ENCODE data around the gene SLC22A5. TPM values are rescaled to one million over a fixed set of nuclear protein-coding genes. Genes with fewer than 3 reads are reported as not detected.

SLC22A5 gene
- total RNA-seq, 6 donors from 2014 or later: 7.9 to 22.0 (median 12.7) TPM

DNA sequence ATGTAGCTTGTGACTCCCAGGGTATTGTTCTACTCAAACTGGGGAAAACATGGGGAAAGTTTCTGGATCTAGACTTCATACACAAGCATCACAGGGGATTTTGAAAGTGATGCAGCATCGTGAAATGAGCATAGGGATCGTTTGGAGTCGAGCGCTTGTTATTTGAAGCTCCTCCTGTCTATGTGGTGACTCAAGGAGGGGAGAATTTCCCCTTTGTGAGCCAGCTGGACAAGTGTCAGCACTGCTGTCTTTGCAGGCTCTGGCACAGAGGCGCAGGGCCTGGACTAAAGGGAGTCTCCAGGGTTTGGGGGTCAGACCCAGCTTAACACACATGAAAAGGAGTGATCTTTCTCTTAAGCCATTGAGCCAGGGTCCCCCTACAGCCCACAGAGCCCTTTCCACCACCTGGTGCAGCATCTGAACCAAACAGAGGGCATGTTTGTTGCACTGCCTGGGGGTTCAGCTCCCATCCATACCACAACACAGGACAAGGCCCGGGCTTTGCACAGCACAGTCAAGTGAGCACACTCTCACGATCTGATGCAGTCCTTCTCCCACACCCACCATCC lies 70.1 kb downstream of the SLC22A5 start:
- H3K4me1 ChIP-seq: peaks cover 61 to 69% (median 67%) of the 10 kb centered on the region in 4 donors

DNA sequence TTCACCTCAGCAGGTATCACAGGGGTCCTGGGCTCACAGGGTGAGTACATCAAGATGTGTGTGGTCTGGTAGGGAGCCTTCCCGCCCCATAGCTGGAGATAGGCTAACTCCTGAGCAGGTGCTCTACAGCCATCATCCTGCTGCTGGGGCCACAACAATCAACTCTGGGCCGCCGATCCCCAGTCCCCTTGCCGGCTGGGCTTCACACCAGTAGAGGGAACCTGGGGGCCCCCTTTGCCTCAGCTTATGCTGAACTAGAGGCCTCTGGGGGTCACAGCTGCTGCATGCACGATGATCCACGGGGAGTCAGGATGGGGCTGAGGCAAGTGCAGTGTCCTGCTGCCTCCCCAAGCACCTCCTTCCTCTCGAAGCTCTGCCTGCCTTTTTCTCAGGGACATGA lies 74.6 kb downstream of the SLC22A5 start:
- ATAC-seq (ENCODE audit: low FRiP score in 2 of 2): no peak
- TF ChIP-seq, protein P1, sequence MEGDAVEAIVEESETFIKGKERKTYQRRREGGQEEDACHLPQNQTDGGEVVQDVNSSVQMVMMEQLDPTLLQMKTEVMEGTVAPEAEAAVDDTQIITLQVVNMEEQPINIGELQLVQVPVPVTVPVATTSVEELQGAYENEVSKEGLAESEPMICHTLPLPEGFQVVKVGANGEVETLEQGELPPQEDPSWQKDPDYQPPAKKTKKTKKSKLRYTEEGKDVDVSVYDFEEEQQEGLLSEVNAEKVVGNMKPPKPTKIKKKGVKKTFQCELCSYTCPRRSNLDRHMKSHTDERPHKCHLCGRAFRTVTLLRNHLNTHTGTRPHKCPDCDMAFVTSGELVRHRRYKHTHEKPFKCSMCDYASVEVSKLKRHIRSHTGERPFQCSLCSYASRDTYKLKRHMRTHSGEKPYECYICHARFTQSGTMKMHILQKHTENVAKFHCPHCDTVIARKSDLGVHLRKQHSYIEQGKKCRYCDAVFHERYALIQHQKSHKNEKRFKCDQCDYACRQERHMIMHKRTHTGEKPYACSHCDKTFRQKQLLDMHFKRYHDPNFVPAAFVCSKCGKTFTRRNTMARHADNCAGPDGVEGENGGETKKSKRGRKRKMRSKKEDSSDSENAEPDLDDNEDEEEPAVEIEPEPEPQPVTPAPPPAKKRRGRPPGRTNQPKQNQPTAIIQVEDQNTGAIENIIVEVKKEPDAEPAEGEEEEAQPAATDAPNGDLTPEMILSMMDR (IDR thresholded peaks at IDR 0.05): no peak
- TF ChIP-seq POLR2A (IDR thresholded peaks at IDR 0.05) (no peak), EP300 (IDR thresholded peaks at IDR 0.05) (no peak), POLR2AphosphoS5 (IDR thresholded peaks at IDR 0.05) (no peak)

More for the DNA sequence above, 70.1 kb downstream of the SLC22A5 start:
- Histone ChIP-seq H3K9me3 (no peaks in the 10 kb centered on the region), H3K27me3 (no peaks in the 10 kb centered on the region), H3K36me3 (no peaks in the 10 kb centered on the region), H3K27ac (peak overlapping the region; percentile 47 to 87 (median 78)), H3K4me3 (no peak overlapping the region)
- no peak for DNase-seq
- WGBS, 2 donors: 31 to 34% methylated on average over 7 of the region's 7 CpGs
- ATAC-seq (ENCODE audit: low FRiP score in 2 of 2): peak; percentile 58 to 90
- peak in 1 of 4 donors; percentile 9 for TF ChIP-seq EP300 (IDR thresholded peaks at IDR 0.05)
- no peak for TF ChIP-seq POLR2AphosphoS5 (IDR thresholded peaks at IDR 0.05)

More for the DNA sequence above, 74.6 kb downstream of the SLC22A5 start:
- WGBS, 2 donors: 50 to 59% methylated on average over 1 to 4 of the region's 7 CpGs
- Histone ChIP-seq H3K9me3 (no peaks in the 10 kb centered on the region), H3K27me3 (no peaks in the 10 kb centered on the region), H3K27ac (peak overlapping the region; percentile 19 to 81 (median 55)), H3K4me1 (peaks cover 48 to 52% (median 51%) of the 10 kb centered on the region in 4 donors), H3K4me3 (no peak overlapping the region), H3K36me3 (peaks cover 0 to 3% (median 0%) of the 10 kb centered on the region in 4 donors)
- no peak for DNase-seq

Small RNA genes within 50 kb of the gene (small RNA-seq; reads per million reads assigned to genes)
- 0 to 0.22 (median 0.07) reads per million in 4 donors for gene MIR3936

Other genes starting within 250 kb of the SLC22A5 start
- gene P4HA2, start 141.9 kb upstream of the SLC22A5 start, total RNA-seq: 10 to 100 TPM; 37.7 to 85.2 (median 57.5) TPM
- 10 to 100 TPM in 4 of 6 donors, 1 to 10 TPM in 2; 3.3 to 14.2 (median 10.6) TPM for gene PDLIM4, start 112.0 kb upstream of the SLC22A5 start, total RNA-seq
- 10 to 100 TPM in 2 of 6 donors, 1 to 10 TPM in 4; 3.9 to 17.8 (median 8.1) TPM for gene SLC22A4, start 75.3 kb upstream of the SLC22A5 start, total RNA-seq
- gene IRF1, start 121.1 kb downstream of the SLC22A5 start, total RNA-seq: 10 to 100 TPM; 42.1 to 94.3 (median 79.3) TPM
- 1 to 10 TPM in 1 of 6 donors, not detected in 5; 1.2 TPM for gene IL5, start 173.8 kb downstream of the SLC22A5 start, total RNA-seq
- 100 to 1,000 TPM in 1 of 6 donors, 10 to 100 TPM in 5; 26.2 to 105 (median 33.3) TPM for gene RAD50, start 187.3 kb downstream of the SLC22A5 start, total RNA-seq

All from upper lobe of left lung (tissue), 6 donors.